Measurements from ENCODE around the gene GABPB2.

- TF ChIP-seq, protein P1, sequence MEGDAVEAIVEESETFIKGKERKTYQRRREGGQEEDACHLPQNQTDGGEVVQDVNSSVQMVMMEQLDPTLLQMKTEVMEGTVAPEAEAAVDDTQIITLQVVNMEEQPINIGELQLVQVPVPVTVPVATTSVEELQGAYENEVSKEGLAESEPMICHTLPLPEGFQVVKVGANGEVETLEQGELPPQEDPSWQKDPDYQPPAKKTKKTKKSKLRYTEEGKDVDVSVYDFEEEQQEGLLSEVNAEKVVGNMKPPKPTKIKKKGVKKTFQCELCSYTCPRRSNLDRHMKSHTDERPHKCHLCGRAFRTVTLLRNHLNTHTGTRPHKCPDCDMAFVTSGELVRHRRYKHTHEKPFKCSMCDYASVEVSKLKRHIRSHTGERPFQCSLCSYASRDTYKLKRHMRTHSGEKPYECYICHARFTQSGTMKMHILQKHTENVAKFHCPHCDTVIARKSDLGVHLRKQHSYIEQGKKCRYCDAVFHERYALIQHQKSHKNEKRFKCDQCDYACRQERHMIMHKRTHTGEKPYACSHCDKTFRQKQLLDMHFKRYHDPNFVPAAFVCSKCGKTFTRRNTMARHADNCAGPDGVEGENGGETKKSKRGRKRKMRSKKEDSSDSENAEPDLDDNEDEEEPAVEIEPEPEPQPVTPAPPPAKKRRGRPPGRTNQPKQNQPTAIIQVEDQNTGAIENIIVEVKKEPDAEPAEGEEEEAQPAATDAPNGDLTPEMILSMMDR (IDR thresholded peaks at IDR 0.05), result peak in 1 of 4 experiments; percentile 17
- peak; percentile 40 to 44 for TF ChIP-seq POLR2A (IDR thresholded peaks at IDR 0.05)
Measured at GRCh38 chr1:151047591-151047924, 23.0 kb upstream of the GABPB2 start, which contains the start of gene C1orf56.

All from gastroesophageal sphincter (tissue), 3 donors.